Inflammatory macrophage treated with lipopolysaccharide for 1 hour (primary cell): ENCODE data around the gene NEK2.
"Not testable (repeated sequence)": the region's sequence is repeated elsewhere in the genome, so short reads cannot be mapped to it uniquely, and the experiment has no call there.

Experiments used
- DNase-seq, 2 donors: peaks; one replicate each; pipeline ENCODE4 v3.0.0-alpha.2; 2020 to 2022

Gene NEK2

DNA sequence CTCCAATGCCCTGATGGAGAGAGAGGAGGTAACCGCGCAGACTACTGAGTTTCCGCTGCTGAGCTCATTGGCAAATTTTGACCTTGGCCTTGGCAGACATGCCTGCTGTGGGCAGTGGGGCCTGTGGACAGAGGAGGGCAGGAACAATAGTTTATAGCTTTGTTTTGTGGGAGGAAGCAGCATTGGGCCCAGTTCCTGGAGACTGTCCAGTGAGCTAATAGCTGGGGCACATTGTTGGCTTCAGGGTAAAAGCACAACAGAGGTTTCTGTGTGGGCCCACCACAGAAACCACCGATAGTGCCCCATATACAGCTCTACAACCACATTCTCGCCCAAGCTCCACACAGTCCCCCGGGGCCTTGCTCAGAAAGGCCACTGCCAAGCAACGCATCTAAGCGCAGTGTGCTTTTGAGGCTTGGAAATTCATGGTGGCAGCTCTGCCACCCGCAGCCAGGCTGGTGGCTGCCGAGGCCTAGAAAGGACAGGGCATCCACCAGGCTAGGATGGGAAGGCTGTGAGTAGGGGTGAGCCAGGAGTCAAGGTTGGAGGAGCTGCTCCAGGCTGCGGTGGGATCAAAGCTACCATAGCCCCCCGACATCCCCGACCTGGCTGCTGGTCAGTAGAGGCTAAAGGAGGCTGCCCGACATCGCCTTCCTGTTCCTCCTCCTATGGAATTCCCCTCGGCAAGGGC lies 43.2 kb downstream of the NEK2 start:
- no peak for DNase-seq

DNA sequence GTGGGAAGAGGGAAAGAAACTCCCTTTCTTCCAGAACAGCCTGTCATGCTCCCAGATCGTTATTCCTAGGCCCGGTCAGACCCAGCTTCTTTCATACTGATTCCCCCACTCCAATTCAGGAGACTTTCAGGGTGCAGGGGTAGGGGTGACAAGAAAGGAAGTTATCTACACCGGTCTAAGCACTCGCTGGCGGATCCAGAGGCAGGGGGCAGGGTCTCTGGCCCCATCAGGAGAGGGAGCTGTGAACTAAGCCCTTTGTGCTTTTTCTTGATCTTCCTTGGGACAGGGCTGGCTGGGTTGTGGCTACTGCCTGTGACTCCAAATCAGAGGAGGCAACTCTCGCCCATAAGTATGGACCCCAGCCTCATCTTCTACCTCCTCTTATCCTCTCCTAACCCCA lies 44.3 kb downstream of the NEK2 start:
- no peak for DNase-seq

DNA sequence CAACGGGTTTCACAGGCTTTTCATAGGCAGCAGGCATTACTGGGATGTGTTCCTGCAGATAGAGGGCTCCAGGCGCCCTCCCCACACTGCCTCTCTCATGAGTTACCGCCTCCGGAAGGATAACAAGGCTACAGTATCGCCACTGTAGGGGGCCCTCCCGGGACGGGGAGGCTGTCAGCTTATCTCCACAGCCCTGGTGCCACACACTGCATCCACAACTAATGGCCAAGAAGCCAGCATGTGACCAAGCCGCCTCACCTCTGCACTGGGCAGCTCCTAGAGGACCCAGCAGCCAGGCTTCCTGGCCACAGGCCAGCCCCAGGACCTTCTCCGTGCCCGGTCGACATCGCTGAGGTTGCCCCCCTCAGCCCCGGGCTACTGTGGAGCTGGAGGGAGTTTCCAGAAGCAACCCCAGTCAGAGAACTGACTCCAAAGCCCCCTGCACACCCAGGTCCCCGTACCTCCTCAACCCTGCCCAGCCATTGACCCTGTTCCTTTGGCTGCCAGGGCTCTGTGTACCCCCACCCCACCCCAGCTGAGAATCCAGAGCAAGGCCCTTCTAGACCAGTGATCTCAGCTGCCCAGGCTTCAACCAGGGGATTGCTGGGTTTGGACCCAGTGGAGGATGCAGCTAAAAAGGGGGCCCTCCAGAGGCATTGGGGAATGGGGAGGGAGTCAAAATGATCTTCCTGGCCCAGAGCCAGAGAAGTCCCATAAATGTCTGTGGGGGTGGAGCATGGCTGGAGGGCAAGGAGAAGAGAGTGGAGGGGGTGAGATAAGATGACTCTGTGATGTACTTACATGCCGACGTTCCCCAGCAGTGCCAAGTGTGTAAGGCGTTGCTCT lies 45.0 kb downstream of the NEK2 start:
- DNase-seq, result no peak

DNA sequence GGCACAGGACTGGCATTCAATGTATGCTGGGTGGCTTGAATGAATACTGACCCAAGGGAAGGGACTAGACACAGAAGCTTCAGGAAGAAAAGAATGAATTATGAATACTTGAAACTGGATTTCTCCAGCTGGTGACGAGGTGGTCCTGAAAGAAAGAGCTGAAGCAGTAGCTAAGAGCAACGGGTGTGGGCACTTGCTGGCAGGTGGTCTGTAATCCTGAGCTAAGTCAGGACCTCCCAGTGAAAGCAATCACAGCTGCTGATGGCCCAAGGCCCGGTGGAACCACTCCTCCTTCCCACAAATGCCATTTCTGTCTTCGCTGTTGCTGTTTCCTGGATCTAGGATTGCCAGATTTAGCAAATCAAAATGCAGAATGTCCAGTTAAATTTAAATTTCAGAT lies 47.0 kb downstream of the NEK2 start:
- DNase-seq, result no peak

DNA sequence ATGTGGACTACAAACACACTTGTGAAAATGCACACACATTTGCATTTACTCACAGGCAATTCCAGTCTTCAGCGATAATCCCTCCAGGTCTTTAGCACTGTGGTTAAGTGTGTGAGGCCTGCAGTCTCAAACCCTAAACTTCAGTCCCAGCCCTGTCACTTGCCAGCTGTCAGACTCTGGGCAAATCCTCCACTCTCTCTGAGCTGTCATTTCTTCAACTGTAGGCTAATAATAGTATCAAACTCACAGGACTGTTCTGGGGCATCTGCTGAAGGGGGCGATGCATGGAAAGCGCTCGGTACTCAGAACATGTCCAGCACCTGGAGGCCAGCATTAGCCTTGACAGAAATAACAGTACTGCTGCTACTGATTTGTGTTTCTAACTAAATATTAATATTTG lies 48.2 kb downstream of the NEK2 start:
- DNase-seq, result no peak

DNA sequence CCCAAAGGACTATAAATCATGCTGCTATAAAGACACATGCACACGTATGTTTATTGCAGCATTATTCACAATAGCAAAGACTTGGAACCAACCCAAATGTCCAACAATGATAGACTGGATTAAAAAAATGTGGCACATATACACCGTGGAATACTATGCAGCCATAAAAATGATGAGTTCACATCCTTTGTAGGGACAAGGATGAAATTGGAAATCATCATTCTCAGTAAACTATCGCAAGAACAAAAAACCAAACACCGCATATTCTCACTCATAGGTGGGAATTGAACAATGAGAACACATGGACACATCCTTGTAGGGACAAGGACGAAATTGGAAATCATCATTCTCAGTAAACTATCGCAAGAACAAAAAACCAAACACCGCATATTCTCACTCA lies 49.6 kb downstream of the NEK2 start:
- not testable (repeated sequence) for DNase-seq

DNA sequence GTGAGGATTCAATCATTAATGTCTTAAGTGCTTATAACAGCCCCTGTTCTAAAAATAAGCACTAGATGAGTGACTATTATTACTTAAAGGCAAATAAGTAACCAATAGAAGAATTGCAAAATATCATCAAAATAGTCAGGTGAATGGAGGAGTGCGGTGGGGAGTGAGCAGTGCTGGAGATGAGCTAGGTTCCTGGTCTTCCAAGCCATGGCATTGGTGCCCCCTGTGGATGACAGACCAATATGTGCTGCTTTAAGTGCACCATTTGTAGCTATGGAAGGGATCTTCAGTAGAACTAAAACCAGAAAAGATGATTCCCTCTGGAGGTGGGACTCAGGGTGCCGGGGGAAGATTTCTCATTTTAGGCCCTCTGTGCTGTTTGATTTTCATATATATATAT lies 50.4 kb downstream of the NEK2 start:
- DNase-seq, result peak; percentile 56 to 61

DNA sequence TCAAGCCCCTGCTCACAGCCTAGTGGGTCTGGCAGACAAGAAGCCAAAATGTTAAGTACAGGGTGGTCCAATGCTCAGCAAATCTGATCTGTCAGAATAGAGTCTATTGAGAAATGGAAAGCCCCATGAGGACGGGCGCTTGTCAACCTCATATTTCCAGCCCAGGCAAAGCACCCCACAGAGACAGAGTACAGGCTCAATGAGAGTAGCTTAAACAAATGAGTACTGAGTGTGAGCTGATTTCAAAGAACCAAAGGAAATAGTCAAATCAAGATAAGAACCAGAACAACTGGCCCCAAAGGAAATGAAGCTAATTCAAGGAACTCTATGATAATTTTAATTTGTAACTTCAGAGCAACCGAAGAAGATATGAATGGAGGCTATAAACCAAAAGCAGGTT lies 51.9 kb downstream of the NEK2 start:
- DNase-seq, result no peak

DNA sequence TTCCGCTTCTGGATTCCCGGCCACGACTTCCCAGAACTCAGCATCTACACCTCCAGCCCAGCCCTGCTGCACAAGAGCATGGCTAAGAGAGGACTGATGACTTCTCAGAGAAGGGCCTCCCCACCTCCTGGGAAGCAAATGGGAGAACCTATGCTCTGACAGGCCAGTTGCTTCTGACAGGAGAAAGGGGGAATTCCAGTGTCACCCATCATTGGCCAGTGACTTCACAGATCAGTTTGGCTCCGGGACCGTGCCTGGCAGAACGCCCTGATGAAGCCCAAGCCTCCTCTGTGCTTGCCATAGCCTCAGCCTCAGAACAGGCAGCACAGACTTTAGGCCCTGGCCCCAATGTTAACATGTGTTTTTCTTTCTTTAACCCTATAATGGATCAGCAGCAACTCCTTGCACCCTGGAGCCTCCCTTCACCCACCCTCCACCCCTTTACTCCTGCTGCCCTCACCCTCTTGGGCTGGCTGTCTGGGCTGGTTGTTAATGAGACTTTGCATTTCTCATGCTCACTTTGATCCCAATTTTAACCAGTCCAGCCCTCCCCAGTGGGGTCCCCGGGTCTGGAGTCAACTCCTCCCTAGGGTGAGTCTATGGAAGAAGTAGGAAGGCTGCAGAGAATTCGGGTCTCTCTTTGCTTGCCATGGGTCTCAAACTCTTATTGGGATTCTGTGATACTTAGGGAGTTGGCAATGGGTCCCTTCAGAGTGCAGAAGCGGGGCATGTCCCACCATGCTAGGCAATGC lies 53.8 kb downstream of the NEK2 start:
- DNase-seq, result no peak

DNA sequence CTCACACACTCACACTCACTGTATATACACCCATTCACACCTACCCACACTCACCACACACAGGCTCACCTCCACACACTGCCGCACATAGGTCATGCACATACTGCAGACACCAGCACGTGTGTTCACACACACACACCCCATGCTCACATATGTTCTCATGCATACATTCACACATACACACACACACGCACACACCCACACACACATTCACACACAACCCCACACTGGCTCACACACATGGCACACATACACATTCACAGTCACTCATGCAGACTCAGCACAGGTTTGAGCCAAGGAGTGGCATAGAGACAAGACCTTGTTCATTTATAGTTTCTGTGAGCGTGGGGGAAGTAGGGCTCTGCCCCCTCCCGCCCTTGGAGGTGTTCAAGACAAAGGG lies 55.3 kb downstream of the NEK2 start:
- no peak for DNase-seq

DNA sequence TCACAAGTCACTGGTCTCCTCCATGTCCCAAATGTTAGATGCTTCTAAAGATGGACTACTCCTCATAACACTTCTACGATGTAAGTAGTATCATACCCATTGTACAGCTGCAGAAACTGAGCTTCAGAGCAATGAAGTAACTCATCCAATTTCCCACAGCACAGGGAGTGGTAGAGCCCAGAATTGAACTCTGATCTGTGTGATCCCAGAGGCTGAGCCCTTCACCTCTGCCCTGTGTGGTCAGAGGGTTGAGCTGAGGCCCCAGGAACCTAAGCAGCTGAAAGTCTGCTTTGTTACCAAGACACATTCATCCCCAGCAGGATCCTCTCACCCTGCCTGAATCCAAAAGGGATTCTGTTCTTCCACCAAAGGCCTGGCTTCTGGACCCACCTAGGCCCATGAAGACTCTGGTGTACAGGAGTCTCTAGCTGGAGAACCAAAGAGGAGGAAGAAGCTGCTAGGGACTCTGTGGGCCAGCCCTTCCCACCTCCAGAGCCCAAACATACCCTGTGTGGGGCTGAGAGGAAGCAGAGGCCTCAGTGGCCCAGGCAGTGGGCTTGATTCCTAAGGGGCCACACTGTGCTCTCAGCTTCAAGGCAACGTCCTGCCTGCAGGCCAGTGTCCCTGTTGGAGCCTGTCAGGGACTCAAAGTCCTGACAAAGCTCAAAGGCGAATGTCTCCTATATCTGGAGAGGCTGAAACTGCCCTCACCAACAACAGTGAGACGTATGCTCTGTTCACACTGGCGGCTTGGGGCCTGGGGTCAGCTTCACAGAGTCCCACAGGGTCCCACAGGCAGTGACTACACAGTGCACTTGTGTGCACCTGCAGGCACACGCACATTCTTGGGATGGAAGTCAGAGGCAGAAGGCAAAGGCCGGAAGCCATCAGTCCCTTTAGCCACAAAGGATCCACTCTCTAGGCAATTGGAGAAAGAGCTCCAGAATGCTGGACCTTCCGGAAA lies 56.1 kb downstream of the NEK2 start:
- no peak for DNase-seq

DNA sequence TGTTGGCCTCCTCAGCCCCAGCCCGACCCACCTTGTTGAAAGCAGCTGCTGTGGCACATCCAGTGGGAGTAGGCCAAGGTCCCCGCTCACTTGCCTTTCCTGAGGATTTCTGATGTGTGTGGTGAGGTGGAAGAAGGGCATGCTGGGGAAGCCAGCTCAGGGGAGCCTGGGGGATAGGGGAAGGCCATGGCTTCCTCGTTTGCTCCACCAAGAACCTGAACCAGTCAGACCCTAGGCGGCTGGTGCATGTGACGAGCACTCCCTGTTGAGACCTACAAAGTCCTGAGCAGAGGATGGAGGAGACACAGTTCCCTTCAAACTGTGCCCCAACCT lies 58.5 kb downstream of the NEK2 start:
- DNase-seq, result no peak

DNA sequence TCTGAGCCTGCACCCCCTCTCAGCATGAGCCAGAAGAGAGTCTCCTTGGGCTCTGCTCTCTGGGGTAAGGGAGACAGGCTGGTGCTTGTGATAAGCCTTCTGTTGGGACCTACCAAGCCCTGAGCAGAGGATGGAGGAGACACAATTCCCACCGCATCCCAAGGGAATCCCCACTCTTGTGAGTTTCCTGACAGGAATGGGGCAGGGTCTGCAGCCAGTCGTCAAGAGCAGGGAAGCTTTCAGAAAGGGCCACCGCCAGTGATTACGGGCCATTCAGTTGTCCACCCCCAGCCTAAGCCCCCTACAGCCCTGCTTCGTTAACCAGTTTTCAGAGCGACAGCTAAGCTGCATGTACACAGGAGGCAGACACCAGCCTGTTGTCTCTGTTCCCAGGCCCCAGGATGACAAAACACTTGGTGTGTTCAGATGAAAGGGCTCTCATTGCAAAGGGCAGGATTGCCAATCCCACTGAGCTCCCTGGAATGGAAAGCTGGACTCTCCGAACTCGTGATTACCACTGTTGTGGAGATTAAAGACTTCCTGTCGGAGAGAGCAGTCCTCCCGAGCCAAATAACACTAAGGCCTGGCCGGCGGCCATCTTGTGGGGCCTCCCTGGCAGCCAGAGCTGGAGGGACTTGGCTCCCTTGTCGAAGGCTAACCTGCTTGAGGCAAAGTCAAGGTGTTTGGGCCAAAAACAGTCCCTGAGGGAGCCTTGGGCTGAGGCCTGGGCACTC lies 59.0 kb downstream of the NEK2 start:
- no peak for DNase-seq

DNA sequence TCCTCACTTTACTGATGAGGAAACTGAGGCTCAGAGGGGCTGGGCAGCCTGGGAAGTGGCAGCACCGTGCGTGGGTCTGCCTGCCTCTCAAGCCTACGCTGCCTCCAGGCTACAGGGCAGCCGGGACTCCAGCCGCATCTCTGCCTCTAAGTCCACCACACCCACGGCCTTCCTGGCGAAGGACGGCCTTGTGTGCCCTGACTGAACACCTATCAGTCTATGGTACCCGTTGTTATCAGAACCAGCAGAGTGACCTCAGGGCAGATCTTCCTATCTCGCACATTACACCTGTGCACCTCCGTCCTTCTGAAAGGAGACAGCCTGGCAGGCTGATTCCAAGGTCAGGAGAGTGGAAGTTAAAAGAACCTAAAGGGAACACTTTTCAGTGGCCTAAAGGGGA lies 60.8 kb downstream of the NEK2 start:
- no peak for DNase-seq

DNA sequence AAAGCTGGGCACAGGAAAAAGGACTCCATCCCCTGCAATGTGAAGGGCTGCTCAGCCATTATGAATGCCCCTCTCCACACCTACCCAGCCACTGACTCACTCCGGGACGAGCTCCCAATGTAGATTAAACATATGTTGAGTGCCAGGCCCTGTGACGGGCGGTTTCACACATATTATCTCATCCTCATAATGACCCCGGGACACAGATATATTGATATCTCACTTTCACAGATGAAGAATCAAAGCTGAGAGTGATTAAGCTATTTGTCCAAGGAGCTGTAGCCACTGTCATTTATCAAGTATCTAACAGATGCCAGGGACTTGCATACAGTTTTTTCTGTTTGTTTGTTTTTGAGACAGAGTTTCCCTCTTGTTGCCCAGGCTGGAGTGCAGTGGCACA lies 61.5 kb downstream of the NEK2 start:
- DNase-seq, result no peak

DNA sequence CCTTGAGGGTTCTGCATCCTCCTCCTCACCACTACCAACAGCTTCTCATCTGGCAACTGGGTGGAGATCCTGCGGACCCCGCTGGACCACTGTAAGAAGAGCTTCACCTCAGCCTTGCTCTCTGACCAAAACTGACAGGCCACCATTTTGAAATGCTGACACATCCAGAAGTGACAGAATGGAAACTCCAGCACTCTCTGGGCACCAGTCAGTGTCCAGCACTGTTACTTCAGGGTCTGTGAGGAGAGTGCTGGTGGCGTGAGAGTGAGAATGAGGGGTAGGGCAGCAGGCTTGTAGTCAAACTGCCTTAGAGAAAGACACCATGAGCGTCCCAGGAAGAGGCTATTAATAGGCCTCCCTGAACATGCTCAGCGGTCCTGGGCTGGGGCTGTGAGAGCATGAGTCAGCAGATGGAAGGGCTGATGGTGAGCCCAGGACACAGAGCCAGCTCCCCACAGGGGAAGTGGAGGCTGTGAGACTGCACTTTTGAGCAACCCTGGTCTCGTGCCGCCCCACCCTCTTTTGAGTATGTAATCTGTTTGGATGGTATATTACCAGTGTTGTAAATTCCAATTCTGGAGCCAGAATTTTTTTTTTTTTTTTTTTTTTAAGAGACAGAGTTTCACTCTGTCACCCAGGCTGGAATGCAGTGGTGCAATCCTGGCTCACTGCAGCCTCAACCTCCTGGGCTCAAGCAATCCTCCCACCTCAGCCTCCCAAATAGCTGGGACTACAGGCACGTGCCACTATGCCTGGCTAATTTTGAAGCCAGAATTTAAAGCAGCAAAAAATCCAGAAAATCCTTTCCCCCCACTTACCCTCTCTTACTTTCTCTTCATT lies 62.1 kb downstream of the NEK2 start:
- peak; percentile 94 to 97 for DNase-seq

DNA sequence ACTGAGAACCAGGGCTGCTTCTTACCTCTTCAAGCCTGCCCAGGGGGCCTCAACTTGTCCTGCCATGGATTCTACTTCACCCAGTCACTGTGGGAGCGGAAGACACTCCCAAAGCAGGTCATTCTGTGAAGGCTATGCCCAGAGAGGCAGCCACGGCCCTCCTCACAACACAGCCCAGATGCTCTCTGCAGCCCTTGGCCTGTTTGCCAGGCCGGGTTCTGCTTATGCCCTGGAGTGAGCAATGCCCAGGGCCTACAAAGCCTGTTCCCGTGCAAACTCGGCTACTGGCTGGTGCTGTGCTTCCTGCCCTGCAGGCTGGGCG lies 62.7 kb downstream of the NEK2 start:
- no peak for DNase-seq
